ENCODE measurements around the gene MPRIP.
"Not testable (repeated sequence)": the region's sequence is repeated elsewhere in the genome, so short reads cannot be mapped to it uniquely, and the experiment has no call there.

The MPRIP gene, protein sequence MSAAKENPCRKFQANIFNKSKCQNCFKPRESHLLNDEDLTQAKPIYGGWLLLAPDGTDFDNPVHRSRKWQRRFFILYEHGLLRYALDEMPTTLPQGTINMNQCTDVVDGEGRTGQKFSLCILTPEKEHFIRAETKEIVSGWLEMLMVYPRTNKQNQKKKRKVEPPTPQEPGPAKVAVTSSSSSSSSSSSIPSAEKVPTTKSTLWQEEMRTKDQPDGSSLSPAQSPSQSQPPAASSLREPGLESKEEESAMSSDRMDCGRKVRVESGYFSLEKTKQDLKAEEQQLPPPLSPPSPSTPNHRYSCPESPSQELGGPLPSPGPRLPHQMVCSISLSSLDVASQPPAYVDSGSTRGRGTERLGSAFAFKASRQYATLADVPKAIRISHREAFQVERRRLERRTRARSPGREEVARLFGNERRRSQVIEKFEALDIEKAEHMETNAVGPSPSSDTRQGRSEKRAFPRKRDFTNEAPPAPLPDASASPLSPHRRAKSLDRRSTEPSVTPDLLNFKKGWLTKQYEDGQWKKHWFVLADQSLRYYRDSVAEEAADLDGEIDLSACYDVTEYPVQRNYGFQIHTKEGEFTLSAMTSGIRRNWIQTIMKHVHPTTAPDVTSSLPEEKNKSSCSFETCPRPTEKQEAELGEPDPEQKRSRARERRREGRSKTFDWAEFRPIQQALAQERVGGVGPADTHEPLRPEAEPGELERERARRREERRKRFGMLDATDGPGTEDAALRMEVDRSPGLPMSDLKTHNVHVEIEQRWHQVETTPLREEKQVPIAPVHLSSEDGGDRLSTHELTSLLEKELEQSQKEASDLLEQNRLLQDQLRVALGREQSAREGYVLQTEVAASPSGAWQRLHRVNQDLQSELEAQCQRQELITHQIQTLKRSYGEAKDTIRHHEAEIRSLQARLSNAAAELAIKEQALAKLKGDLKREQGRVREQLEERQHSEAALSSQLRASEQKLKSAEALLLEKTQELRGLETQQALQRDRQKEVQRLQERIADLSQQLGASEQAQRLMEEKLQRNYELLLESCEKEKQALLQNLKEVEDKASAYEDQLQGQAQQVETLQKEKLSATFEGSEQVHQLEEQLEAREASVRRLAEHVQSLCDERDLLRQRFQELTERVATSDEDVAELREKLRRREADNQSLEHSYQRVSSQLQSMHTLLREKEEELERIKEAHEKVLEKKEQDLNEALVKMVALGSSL (N-terminal part only)

DNA sequence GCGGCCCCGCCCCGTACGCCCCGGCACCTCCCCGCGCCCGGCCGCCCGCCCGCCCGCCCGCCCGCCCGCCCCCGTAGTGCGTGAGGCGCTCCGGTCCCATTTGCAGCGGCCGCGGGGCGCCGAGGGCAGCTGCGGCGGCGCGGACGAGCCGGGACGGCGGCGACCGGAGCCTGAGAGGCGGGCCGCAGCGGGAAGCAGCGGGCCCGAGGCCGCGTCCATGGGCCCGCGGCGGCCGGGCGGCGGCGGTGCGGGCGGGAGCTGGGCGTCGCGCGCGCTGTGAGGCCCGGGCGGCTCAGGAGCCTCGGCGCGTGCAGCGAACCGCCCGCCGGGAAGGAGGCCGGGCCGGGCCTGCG, at the start of gene MPRIP:
TSS of gene MPRIP (plus strand) at position 74 of the 353 bp plus-strand sequence. CDS start 392 bp downstream, outside the sequence.
- DNase-seq (ENCODE audit: low read depth, low spot score), result no peak
- POLR2A ChIA-PET, result interaction anchor here (0.7 kb wide), 1 partner anchor 195 kb away, joined by 3 read pairs; the partner anchor contains the start of gene FLCN
- CTCF ChIA-PET, result interaction anchor here (0.6 to 1.3 kb wide), 2 partner anchors 51 to 52 kb away, joined by 3 read pairs; no protein-coding TSS in a partner anchor
- TF ChIP-seq, protein P1, sequence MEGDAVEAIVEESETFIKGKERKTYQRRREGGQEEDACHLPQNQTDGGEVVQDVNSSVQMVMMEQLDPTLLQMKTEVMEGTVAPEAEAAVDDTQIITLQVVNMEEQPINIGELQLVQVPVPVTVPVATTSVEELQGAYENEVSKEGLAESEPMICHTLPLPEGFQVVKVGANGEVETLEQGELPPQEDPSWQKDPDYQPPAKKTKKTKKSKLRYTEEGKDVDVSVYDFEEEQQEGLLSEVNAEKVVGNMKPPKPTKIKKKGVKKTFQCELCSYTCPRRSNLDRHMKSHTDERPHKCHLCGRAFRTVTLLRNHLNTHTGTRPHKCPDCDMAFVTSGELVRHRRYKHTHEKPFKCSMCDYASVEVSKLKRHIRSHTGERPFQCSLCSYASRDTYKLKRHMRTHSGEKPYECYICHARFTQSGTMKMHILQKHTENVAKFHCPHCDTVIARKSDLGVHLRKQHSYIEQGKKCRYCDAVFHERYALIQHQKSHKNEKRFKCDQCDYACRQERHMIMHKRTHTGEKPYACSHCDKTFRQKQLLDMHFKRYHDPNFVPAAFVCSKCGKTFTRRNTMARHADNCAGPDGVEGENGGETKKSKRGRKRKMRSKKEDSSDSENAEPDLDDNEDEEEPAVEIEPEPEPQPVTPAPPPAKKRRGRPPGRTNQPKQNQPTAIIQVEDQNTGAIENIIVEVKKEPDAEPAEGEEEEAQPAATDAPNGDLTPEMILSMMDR (IDR thresholded peaks at IDR 0.05; ENCODE audit: insufficient read depth, low read length, missing control alignments), result no peak
- H3K4me3 ChIP-seq (ENCODE audit: low read depth, low read length), result peak within 1 kb of the TSS; percentile 65

DNA sequence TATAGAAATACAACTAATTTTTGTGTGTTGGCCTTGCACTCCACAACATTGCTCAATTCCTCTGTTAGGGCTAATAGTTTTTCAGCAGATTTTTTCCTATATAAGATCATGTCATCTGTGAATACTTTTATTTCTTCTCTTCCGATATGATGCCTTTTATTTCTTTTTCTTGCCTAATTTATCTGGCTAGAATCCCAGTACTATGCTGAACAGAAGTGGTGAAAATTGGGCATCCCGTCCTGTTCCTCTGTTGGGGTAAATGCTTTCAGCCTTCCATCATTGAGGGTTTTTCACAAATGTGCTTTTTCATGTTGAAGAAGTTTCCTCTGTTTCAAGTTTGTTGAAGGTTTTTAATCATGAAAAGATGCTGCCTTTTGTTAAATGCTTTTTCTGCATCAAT, 47.6 kb upstream of the MPRIP start:
- CTCF ChIA-PET, result interaction anchor here (1.0 to 4.8 kb wide), 7 partner anchors 8 to 162 kb away, joined by 3 to 41 read pairs (median 3); no protein-coding TSS in a partner anchor
- DNase-seq (ENCODE audit: low read depth, low spot score), result no peak
- POLR2A ChIA-PET, result no interaction called here
- TF ChIP-seq, protein P1 (IDR thresholded peaks at IDR 0.05; ENCODE audit: insufficient read depth, low read length, missing control alignments), result no peak
- no peak overlapping the region for H3K4me3 ChIP-seq (ENCODE audit: low read depth, low read length)

DNA sequence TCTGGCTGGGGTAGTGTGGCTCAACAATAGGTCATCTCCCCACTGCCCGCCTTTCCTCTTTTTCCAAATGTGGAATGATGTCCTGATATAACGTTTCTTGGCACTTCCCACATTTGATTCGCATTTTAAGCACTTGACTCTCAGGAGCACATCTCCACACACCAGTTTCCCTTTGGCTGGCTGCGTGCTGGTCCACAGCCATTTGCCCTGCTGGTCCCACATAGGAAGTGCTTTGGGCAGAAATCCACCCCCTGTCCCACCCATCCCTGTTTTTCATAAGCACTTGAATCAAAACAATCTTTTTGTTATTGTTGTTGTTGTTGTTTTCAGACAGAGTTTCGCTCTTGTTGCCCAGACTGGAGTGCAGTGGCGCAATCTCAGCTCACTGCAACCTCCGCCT, 46.3 kb upstream of the MPRIP start:
- H3K4me3 ChIP-seq (ENCODE audit: low read depth, low read length), result no peak overlapping the region
- CTCF ChIA-PET, result interaction anchor here (0.9 to 4.8 kb wide), 4 partner anchors 12 to 148 kb away, joined by 3 to 41 read pairs (median 3); no protein-coding TSS in a partner anchor

DNA sequence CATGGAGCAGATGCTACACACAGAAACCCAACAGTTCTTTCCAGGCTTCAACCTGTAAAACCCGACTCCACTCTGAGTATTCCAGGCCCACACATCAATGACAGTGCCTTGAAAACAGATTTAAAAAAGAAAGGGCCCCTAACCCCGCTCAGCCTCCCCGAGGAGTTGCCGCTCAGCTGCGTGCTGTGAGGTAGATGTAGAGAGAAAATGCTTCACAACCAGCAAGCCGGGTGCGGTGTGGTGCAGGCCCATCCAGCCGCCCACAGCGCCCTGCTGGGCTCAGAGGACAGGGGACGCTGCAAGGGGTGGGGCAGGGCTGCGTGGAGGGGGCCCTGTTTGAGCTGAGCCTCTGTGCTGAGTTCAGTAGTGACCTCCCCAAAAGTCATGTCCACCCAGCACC, 45.5 kb upstream of the MPRIP start:
- not testable (repeated sequence) for DNase-seq (ENCODE audit: low read depth, low spot score)
- CTCF ChIA-PET, result interaction anchor here (0.9 to 3.0 kb wide), 10 partner anchors 19 to 316 kb away, joined by 3 to 9 read pairs (median 5); partner anchors contain the start of gene FLCN

More for the DNA sequence above, 46.3 kb upstream of the MPRIP start:
- POLR2A ChIA-PET, result no interaction called here
- TF ChIP-seq, protein P1 (IDR thresholded peaks at IDR 0.05; ENCODE audit: insufficient read depth, low read length, missing control alignments), result no peak
- no peak for DNase-seq (ENCODE audit: low read depth, low spot score)

DNA sequence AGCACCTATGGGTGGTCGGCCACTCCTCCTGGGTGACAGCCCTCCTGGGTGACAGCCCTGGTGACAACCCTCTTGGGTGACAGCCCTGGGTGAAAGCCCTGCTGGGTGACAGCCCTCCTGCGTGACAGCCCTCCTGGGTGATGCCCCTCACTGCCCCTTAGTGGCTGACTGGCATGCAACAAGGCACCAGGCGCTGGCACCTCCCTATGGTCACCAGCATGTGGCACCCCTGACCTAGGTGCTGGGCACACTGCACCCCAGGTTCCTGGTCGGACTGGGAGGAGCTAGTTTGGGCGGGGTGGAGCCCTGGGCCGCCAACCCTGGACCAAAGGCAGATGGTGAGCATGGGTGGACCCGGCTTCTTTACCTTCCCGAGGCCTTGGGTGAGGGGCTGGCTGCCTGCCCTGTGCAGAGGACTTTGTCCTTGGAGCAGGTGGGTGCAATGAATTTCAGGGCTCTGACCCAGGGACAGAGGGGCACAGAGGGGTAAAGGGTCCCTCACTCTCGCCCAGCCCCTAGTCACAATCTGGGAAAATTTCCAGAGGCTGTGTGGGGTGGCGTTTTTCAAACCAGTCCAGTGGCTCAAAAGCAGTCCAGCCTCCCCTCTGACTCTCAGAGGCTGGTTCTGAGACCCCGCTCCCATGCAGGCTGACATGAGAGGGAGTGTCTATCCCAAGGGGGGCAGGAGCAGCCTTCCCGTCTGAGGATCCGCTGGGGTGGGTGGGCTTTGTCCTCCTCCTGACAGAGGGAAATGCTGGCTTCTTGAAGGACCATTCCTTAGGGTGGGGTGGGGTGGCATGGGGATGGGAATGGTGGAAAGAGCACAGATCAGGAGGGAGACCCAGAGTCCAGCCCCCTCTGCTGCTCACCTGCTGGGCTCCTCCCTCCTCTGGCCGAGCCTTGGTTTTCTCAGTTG, 44.5 kb upstream of the MPRIP start:
- no peak for DNase-seq (ENCODE audit: low read depth, low spot score)
- POLR2A ChIA-PET, result no interaction called here
- TF ChIP-seq, protein P1 (IDR thresholded peaks at IDR 0.05; ENCODE audit: insufficient read depth, low read length, missing control alignments), result peak; percentile 99
- H3K4me3 ChIP-seq (ENCODE audit: low read depth, low read length), result no peak overlapping the region
- CTCF ChIA-PET, result interaction anchor here (0.6 to 4.4 kb wide), 33 partner anchors 8 to 357 kb away, joined by 3 to 23 read pairs (median 4); partner anchors contain the start of gene FLCN

More for the DNA sequence above, 45.5 kb upstream of the MPRIP start:
- H3K4me3 ChIP-seq (ENCODE audit: low read depth, low read length); POLR2A ChIA-PET: not testable (repeated sequence)

Data from AG04449 (cell line).